Activated CD4-positive, CD25-positive, alpha-beta regulatory T cell treated with anti-CD3 and anti-CD28 coated beads, Interleukin-2, amount 50 U/mL, for 16 hours (primary cell): ENCODE measurements around the gene AVPR2.

Experiments used
- DNase-seq: peaks from one replicate; pipeline ENCODE4 v3.0.0-alpha.2; 2020; ENCODE audit warnings: low read depth, low spot score

The AVPR2 gene

DNA sequence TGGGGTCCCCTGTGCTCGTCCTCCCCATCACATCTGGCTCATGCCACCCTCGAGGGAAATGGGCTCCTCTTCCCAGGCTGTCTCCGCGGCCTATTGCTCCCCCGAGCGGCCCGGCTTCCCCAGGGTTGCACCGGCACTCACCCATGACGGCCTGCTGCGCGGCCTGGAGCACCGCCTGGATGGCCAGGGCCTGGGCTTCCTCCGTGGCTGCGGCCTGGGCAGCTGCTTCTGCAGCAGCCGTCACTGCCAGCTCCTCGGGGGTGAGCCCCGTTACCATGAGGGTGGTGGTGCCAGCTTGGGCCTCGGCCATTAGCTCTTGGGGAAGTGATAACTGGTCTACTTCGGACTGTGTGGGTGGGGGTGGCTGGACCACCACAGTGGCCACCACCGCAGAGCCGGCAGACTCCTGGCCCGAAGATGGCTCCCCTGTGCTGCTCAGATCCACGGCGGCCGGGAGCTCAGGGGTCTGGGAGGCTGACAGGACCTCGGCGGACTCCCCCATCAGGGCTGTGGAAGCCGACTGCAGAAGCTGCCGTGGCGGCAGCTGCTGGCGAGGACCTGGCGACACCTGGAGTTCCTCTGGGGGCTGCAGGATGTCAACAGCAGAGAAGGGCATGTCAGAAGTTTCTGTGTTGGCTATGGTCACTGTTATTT is 48.0 kb downstream of the AVPR2 start:
- DNase-seq: no peak

- DNase-seq: peak; percentile 51
These were observed 48.9 kb downstream of the AVPR2 start for GRCh38 chrX:153953342-153953830.

DNA sequence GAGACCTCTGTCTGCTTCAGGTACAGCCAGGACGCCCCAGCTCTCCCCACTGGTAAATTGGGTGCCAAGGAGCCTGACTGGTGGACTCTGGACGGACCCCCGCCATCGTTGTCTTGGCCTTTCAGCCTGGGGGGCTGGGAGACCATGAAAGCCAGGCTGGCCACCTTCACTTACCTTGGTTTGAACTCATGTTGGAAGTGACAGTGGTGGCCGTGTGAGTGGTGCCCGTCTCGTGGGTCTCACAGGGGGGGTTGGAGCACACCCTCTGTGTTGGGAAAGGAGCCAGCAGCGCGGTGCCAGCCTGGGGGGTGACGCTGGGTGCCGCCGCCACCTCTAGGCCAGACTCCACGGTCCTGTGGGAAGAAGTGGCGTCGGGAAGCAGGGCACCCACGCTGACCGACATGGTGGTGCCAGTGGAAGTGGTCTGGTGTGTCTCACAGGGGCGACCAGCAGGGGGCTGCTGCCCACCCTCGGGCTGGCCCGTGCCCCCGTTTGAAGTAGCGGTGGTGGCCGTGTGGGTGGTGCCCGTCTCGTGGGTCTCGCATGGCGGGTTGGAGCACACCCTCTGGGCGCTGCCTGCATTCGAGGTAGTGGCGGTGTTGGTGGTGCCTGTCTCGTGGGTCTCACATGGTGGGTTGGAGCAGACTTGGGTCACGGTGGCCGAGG is 49.6 kb downstream of the AVPR2 start:
- DNase-seq: no peak

GRCh38 chrX:153954558-153955227 is 50.2 kb downstream of the AVPR2 start:
- no peak for DNase-seq

DNA sequence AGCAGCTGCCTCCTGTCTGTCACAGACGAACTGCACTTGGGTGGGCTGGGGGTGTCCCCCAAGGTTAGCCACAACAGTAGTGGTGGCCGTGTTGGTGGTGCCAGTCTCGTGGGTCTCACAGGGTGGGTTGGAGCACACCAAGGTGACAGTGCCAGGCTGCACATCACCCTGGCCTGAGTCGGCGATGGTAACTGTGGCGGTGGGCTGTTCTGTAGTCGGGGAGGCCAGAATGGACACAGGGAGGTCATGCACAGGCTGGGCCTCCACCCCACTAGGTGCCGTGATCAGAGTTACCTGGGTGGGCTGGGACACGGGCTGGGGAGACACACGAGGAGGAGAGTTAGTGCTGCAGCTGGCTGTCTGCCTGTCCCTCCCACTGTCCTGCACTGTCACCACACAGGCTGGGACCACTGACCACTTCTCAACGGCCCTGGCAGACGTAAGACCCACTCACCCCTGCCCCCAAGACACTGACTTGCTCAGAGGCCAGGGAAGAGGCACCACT is 50.8 kb downstream of the AVPR2 start:
- no peak for DNase-seq

DNA sequence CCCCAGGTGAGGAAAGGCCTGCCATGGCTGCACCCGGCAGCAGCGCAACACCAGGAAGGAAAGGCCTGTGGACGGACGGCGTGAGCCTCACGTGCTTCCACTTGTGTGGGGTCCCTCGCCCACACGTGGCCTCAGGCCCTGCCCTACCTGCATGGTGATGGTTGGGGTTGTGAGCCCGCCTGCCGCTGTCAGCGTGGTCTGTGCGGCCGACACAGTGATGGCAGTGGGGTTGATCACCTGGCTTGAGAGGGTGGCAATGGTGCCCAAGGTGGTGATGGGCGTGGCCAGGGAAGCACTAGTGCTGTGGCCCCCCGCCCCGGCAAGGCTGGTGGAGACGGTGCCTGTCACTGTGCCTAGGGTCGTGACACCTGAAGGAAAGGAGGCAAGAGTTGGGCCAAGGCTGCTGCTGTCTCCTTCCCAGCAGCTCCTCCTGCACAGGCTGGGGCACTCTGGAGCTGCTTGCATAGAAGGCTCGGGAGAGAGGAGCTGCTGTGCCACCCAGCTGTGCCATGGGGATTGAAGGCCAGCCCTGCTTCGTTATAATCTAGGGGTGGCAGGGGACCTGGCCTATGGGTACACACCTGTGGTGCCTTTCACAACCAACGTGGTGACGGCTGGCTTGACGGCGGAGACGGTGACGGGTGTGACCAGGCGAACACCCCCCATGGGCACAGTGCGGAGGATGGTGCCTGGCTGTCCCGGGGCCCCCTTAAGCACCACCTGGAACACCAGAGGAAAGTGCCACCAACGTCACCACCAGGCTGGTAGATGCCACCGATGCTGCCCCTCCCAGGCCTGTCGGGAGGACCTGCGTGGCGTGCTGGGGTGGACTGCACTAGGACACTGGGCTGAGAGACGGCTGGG is 51.8 kb downstream of the AVPR2 start:
- DNase-seq: no peak
